UCSD-AML1 (cell line): ENCODE data around the gene MSANTD1.
A peak's percentile ranks its signal among the peaks of the same experiment; 100 is the strongest.

Experiments
- DNase-seq: peaks from one replicate; lab custom pipeline; 2025; ENCODE audit not compliant: unreplicated experiment; lab: John Stamatoyannopoulos, UW

MSANTD1 gene

GRCh38 chr4:3232871-3233271 lies 16.1 kb upstream of the MSANTD1 start:
- no peak for DNase-seq

DNA sequence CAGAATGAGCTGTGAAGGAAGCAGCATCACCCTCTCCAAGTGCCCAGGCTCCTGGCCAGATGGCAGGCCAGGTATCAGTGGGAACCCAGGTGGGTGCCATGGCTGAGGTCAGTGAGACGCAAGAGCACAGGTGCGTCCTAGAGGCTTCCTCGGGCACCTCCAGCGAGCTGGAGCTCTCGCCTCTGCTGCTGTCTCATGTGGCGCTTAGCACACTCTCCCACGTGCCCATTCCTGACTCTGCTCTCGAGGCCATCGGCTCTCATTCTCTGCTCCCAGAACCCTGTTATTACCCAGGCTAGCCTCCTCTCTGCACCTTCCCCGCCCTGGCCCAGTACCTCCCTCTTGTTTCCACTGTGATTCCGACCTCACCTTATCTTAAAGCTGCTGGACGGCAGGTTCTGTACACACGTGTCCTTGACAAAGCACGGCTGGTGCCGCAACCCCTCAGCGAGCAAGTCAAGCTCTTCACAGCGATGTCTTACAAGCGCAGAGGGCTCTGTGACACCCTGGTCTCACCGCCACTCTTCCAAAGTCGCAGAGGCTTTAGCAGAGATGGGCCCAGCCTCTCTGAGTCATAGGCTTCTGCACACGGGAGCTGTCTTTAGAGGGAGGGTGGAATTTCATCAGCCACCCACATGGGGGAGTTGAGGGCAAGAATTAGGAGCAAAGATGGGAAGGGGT lies 15.4 kb upstream of the MSANTD1 start:
- no peak for DNase-seq

DNA sequence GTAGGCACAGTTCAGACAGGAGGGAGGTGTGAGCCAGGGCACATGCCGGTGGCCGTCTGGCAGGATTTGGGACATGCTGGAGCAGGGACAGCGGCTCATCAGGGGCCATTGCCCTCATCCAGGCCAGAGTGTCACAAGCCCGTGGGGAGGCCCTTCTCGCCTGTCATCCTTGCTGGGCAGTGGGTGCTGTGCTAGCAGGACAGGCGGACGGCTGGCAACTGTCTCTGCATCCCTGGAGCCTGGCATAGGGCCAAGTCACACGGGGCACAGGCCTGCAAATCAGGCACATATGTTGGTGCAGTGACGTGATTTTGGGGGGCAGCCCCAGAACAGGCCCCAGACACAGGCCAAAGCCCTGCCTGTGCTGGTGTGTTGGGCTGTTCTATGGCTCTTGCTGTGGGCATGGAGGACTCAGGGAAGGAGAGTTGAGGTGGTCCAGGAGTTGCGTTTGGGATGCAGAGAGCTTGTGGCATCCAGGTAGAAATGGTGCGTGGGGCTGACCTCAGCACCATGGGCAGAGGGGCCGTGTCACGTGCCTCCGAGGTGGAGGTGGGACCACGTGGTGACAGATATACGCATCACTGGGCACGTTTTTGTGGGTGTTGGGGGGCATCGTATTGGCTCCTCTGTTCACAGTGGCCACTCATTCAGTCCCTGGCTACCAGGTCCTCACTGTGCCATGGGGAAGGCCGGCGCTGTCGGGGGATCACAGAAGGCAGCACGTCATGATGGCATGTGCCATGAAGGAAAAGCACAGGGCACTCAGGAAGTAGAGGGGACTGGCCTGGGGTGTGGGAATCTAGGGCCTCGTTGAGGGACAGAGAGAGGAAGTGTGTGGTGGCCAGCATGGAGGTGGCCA lies 14.6 kb upstream of the MSANTD1 start:
- no peak for DNase-seq

DNA sequence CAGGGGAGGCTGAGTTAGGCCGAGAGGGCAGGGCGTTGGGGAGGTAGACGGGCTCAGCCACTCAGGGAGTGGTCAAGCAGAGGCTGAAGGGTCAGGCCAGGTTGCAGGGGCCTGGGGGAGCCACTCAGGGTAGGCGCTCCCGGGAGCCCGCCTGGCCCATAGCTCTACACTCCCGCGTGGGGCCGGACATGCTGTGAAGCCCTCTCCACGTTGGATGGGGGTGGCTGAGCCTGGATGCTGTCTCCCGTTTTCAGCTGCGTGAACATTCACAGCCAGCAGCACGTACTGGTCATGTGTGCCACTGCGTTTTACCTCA lies 14.0 kb upstream of the MSANTD1 start:
- DNase-seq, result no peak

DNA sequence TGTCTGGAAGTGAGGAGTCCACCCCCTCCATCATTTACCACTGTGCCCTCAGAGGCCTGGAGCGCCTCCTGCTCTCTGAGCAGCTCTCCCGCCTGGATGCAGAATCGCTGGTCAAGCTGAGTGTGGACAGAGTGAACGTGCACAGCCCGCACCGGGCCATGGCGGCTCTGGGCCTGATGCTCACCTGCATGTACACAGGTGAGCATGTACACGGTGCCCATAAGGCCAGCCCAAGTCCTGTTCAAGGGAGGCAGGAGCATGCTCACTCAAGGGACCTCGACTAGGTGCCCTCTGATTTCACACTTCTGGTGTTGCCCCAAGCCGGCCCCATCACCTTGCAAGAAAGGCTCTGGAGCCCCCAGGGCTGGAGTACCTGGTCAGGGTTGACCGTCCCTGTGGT lies 13.4 kb upstream of the MSANTD1 start:
- no peak for DNase-seq

- no peak for DNase-seq
These were observed 12.6 kb upstream of the MSANTD1 start for GRCh38 chr4:3236326-3236878.

- DNase-seq, result no peak
These were observed 11.7 kb upstream of the MSANTD1 start for GRCh38 chr4:3237266-3237665.

- DNase-seq, result no peak
These were observed 11.0 kb upstream of the MSANTD1 start for GRCh38 chr4:3237712-3238560.

GRCh38 chr4:3238721-3239120 lies 10.2 kb upstream of the MSANTD1 start:
- no peak for DNase-seq

DNA sequence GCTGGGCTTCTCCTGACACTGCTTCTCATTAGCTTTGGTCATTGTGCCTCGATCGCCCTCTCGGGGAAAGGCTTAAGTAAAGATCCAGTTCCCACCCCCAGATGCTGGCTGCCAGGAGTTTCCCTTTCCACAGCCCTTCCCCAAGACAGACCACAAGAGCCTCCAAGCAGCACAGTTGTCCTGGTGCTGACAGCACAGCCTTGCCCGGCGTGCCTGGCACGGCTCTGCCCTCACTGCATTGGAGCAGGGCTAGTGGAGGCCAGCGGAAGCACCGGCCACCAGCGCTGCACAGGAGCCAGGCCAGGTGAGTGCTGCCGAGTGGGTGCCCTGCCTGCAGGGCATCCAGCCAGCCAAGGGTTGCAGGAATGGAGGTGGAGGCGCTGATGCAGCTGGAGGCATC lies 9.7 kb upstream of the MSANTD1 start:
- DNase-seq, result no peak

DNA sequence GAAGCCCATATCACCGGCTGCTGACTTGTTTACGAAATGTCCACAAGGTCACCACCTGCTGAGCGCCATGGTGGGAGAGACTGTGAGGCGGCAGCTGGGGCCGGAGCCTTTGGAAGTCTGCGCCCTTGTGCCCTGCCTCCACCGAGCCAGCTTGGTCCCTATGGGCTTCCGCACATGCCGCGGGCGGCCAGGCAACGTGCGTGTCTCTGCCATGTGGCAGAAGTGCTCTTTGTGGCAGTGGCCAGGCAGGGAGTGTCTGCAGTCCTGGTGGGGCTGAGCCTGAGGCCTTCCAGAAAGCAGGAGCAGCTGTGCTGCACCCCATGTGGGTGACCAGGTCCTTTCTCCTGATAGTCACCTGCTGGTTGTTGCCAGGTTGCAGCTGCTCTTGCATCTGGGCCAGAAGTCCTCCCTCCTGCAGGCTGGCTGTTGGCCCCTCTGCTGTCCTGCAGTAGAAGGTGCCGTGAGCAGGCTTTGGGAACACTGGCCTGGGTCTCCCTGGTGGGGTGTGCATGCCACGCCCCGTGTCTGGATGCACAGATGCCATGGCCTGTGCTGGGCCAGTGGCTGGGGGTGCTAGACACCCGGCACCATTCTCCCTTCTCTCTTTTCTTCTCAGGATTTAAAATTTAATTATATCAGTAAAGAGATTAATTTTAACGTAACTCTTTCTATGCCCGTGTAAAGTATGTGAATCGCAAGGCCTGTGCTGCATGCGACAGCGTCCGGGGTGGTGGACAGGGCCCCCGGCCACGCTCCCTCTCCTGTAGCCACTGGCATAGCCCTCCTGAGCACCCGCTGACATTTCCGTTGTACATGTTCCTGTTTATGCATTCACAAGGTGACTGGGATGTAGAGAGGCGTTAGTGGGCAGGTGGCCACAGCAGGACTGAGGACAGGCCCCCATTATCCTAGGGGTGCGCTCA lies 8.7 kb upstream of the MSANTD1 start:
- DNase-seq, result no peak

- DNase-seq, result no peak
These were observed 7.9 kb upstream of the MSANTD1 start for GRCh38 chr4:3240936-3241522.

DNA sequence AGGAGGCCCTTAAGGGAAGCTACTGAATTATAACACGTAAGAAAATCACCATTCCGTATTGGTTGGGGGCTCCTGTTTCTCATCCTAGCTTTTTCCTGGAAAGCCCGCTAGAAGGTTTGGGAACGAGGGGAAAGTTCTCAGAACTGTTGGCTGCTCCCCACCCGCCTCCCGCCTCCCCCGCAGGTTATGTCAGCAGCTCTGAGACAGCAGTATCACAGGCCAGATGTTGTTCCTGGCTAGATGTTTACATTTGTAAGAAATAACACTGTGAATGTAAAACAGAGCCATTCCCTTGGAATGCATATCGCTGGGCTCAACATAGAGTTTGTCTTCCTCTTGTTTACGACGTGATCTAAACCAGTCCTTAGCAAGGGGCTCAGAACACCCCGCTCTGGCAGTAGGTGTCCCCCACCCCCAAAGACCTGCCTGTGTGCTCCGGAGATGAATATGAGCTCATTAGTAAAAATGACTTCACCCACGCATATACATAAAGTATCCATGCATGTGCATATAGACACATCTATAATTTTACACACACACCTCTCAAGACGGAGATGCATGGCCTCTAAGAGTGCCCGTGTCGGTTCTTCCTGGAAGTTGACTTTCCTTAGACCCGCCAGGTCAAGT lies 6.9 kb upstream of the MSANTD1 start:
- DNase-seq, result no peak

GRCh38 chr4:3243136-3243780 lies 5.7 kb upstream of the MSANTD1 start:
- DNase-seq, result no peak

DNA sequence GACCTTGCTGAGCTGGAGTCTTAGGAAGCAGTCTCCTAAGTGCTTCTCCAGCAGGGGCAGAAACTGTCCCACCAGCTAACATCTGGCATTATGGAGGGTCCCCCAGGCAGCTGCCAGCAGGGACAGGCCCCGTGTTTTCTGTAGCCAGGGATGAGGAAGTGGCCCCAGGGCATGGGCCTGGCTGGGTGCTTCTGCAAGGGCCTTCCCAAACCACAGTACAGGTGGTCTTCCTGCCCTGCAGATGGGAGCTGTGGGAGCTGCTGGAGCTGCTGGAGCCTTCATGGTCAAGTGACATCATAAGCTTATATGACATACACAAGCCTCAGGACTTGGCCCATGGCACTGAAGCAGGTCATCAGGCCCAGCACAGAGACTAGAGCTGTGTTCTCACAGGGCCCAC lies 5.0 kb upstream of the MSANTD1 start:
- DNase-seq, result peak; percentile 22

GRCh38 chr4:3244747-3245146 lies 4.2 kb upstream of the MSANTD1 start:
- DNase-seq, result no peak

- no peak for DNase-seq
These were observed 3.3 kb upstream of the MSANTD1 start for GRCh38 chr4:3245676-3246075.

DNA sequence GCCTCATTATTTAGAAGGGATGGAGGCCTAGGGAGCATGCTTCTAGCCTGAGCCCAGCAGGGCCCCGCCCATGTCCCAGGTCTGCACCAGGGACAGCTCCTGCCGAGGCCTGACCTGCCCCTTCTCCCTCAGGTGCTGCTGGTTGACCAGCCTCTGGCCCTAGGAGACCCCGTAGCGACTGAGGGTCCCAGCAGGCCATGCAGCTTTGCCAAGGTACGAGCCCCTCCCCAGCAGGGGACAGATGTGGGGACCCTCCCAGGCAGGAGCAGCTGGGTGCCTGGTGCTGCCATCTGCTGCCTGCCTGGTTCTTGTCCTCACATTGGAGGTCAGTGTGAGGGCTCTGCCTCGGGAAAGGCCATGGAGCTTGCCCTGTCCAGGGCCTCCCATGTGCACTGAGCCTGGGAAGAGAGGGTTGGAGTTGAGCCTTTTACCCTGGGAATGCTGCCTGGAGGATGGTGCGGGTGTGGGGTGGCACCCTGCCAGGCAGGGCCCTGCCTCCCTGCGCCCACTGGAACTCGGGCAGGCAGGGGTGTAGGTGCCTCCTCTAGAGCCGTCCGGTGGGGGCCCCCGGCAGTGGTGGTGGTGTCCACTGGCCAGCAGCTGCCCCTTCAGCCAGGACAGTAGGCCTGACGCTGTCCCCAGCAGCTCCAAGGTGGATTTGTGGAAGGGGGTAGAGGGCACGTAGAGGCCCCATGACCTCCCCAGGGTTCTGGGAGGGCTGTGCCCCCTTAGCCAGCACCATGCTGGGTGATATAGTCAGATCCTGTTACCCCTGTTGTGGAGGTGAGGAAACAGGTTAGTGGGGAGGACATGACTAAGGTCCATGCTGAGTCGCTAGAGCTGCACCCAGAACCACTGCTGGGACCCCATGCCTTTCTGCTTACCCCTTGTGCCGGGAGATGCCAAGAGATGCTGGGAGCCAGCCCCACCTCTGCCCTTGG lies 2.2 kb upstream of the MSANTD1 start:
- DNase-seq, result no peak
